ENCODE measurements around the gene TAF10.

TAF10 gene

GRCh38 chr11:6625156-6625831 lies 13.3 kb upstream of the TAF10 start:
- Histone ChIP-seq H3K23ac (ENCODE audit: low read depth, low read length, poor library complexity) (no peak overlapping the region), H3K4me2 (ENCODE audit: insufficient read depth, low read length, poor library complexity, severe bottlenecking) (no peak overlapping the region), H4K91ac (ENCODE audit: low read depth, low read length, poor library complexity) (no peak overlapping the region), H2BK120ac (ENCODE audit: low read depth, low read length) (no peak overlapping the region), H3K4ac (ENCODE audit: low read length) (no peak overlapping the region), H2BK5ac (ENCODE audit: low read length) (no peak overlapping the region), H3K4me3 (ENCODE audit: low read length in 2 of 2) (peak overlapping the region in 1 of 2 donors; percentile 25), H3K9ac (ENCODE audit: low read depth, low read length, poor library complexity) (no peak overlapping the region), H2BK12ac (ENCODE audit: low read length) (no peak overlapping the region), H3K14ac (ENCODE audit: low read length) (no peak overlapping the region), H3K4me1 (ENCODE audit: control insufficient read depth in 2 of 2, insufficient read depth in 1 of 2, low read depth in 1 of 2, low read length in 2 of 2) (peaks cover 0 to 6% of the 10 kb centered on the region in 2 donors), H3K36me3 (replicated peaks in 1 of 2; ENCODE audit: control insufficient read depth in 2 of 2, insufficient read depth in 2 of 2, low read length in 2 of 2) (peaks cover 23 to 79% of the 10 kb centered on the region in 2 donors), H3K27ac (replicated peaks; ENCODE audit: low read length) (no peak overlapping the region), H2BK15ac (ENCODE audit: low read length) (no peak overlapping the region), H3K79me1 (ENCODE audit: low read depth, low read length) (peaks cover 2% of the 10 kb centered on the region), H3K18ac (ENCODE audit: low read length) (no peak overlapping the region), H3K27me3 (ENCODE audit: control insufficient read depth in 3 of 3, insufficient read depth in 3 of 3, low read depth in 1 of 3, low read length in 3 of 3) (peaks cover 0 to 11% (median 3%) of the 10 kb centered on the region in 3 experiments), H2AFZ (ENCODE audit: low read length) (no peak overlapping the region), H3K9me3 (replicated peaks in 1 of 2; ENCODE audit: control insufficient read depth in 2 of 2, insufficient read depth in 1 of 2, low read depth in 1 of 2, low read length in 2 of 2) (peaks cover 0 to 4% of the 10 kb centered on the region in 2 donors), H4K8ac (ENCODE audit: low read depth, low read length) (no peak overlapping the region), H2AK5ac (ENCODE audit: low read depth, low read length) (no peak overlapping the region)
- no CpG with 5 or more reads among the region's 12 CpGs for WGBS, 2 donors (ENCODE audit: extremely low coverage in 2 of 2, insufficient read length in 2 of 2, insufficient replicate concordance in 1 of 2)
- no peak for DNase-seq (ENCODE audit: low spot score)

GRCh38 chr11:6623391-6624363 lies 11.7 kb upstream of the TAF10 start:
- WGBS, 2 donors (ENCODE audit: extremely low coverage in 2 of 2, insufficient read length in 2 of 2, insufficient replicate concordance in 1 of 2) = no CpG with 5 or more reads among the region's 31 CpGs

DNA sequence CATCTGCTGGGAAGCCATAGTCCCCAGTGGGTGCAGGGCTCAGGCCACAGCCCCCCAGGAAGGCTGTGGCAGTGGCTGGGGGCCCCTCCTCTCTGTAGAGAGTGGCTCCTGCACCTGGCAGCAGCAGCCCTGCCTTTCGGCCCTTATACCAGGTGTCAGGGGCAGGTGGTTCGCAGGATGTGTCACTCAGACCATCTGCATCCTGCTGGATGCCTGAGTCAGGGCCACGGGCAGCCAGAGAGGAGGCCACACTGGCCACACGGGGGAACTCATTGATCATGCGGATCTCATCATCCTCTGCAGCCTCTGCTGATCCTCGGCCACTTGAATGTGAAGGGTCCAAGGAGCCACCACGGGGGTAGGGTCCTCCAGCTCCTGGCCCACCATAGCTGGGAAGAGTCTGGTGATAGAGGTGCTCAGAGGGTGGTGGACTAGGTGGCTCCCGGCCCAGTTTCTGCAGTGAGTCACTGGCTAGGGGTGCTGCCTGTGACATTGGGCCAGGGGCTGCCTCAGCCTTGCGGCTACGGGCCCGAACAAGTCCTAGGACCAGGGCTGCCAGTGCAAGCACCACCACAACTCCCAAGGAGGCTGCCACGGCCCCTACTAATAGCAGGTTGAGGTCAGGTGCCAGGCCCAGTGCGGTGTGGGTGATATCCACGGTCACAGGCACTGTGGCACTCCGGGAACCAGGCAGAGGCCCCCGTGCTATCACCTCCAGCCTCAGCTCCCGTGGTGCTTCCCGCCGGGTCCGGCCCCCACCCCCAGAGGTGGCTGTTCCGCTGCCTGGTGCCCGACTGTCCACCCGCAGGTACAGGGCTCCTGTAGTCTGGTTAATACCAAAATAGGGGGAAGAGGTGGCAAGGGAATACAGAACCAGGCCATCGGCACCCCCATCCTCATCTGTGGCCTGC lies 10.5 kb upstream of the TAF10 start:
- no peak overlapping the region for H3K9ac ChIP-seq (ENCODE audit: low read depth, low read length, poor library complexity)
- H3K9me3 ChIP-seq (replicated peaks in 1 of 2; ENCODE audit: control insufficient read depth in 2 of 2, insufficient read depth in 1 of 2, low read depth in 1 of 2, low read length in 2 of 2) = no peaks in the 10 kb centered on the region
- H3K23ac ChIP-seq (ENCODE audit: low read depth, low read length, poor library complexity) = peak overlapping the region; percentile 70
- H3K4me1 ChIP-seq (ENCODE audit: control insufficient read depth in 2 of 2, insufficient read depth in 1 of 2, low read depth in 1 of 2, low read length in 2 of 2) = peaks cover 4 to 8% of the 10 kb centered on the region in 2 donors
- no peak overlapping the region for H4K91ac ChIP-seq (ENCODE audit: low read depth, low read length, poor library complexity)
- no peak overlapping the region for H3K4me2 ChIP-seq (ENCODE audit: insufficient read depth, low read length, poor library complexity, severe bottlenecking)
- peaks cover 23 to 53% of the 10 kb centered on the region in 2 donors for H3K36me3 ChIP-seq (replicated peaks in 1 of 2; ENCODE audit: control insufficient read depth in 2 of 2, insufficient read depth in 2 of 2, low read length in 2 of 2)
- DNase-seq (ENCODE audit: low spot score) = no peak
- no peak overlapping the region for H2BK15ac ChIP-seq (ENCODE audit: low read length)
- no peak overlapping the region for H3K4me3 ChIP-seq (ENCODE audit: low read length in 2 of 2)
- no peak overlapping the region for H3K4ac ChIP-seq (ENCODE audit: low read length)
- H2AK5ac ChIP-seq (ENCODE audit: low read depth, low read length) = peak overlapping the region; percentile 23
- H4K8ac ChIP-seq (ENCODE audit: low read depth, low read length) = no peak overlapping the region
- no peak overlapping the region for H2BK120ac ChIP-seq (ENCODE audit: low read depth, low read length)
- WGBS, 2 donors (ENCODE audit: extremely low coverage in 2 of 2, insufficient read length in 2 of 2, insufficient replicate concordance in 1 of 2) = no CpG with 5 or more reads among the region's 24 CpGs
- H2AFZ ChIP-seq (ENCODE audit: low read length) = no peak overlapping the region
- peaks cover 3% of the 10 kb centered on the region for H3K79me1 ChIP-seq (ENCODE audit: low read depth, low read length)
- H2BK5ac ChIP-seq (ENCODE audit: low read length) = no peak overlapping the region
- H2BK12ac ChIP-seq (ENCODE audit: low read length) = no peak overlapping the region
- no peak overlapping the region for H3K14ac ChIP-seq (ENCODE audit: low read length)
- H3K27me3 ChIP-seq (ENCODE audit: control insufficient read depth in 3 of 3, insufficient read depth in 3 of 3, low read depth in 1 of 3, low read length in 3 of 3) = no peaks in the 10 kb centered on the region
- H3K27ac ChIP-seq (replicated peaks; ENCODE audit: low read length) = no peak overlapping the region
- no peak overlapping the region for H3K18ac ChIP-seq (ENCODE audit: low read length)

More at GRCh38 chr11:6623391-6624363, 11.7 kb upstream of the TAF10 start:
- no peak overlapping the region for H4K8ac ChIP-seq (ENCODE audit: low read depth, low read length)
- H3K4me1 ChIP-seq (ENCODE audit: control insufficient read depth in 2 of 2, insufficient read depth in 1 of 2, low read depth in 1 of 2, low read length in 2 of 2) = peaks cover 1% of the 10 kb centered on the region in 2 donors
- no peak overlapping the region for H3K4me2 ChIP-seq (ENCODE audit: insufficient read depth, low read length, poor library complexity, severe bottlenecking)
- H2BK15ac ChIP-seq (ENCODE audit: low read length) = no peak overlapping the region
- H3K14ac ChIP-seq (ENCODE audit: low read length) = no peak overlapping the region
- H3K9me3 ChIP-seq (replicated peaks in 1 of 2; ENCODE audit: control insufficient read depth in 2 of 2, insufficient read depth in 1 of 2, low read depth in 1 of 2, low read length in 2 of 2) = no peaks in the 10 kb centered on the region
- H4K91ac ChIP-seq (ENCODE audit: low read depth, low read length, poor library complexity) = no peak overlapping the region
- H3K18ac ChIP-seq (ENCODE audit: low read length) = no peak overlapping the region
- no peak overlapping the region for H2AFZ ChIP-seq (ENCODE audit: low read length)
- H2BK12ac ChIP-seq (ENCODE audit: low read length) = no peak overlapping the region
- no peak for DNase-seq (ENCODE audit: low spot score)
- no peak overlapping the region for H3K4me3 ChIP-seq (ENCODE audit: low read length in 2 of 2)
- no peak overlapping the region for H2BK5ac ChIP-seq (ENCODE audit: low read length)
- peaks cover 23 to 64% of the 10 kb centered on the region in 2 donors for H3K36me3 ChIP-seq (replicated peaks in 1 of 2; ENCODE audit: control insufficient read depth in 2 of 2, insufficient read depth in 2 of 2, low read length in 2 of 2)
- no peaks in the 10 kb centered on the region for H3K27me3 ChIP-seq (ENCODE audit: control insufficient read depth in 3 of 3, insufficient read depth in 3 of 3, low read depth in 1 of 3, low read length in 3 of 3)
- H2BK120ac ChIP-seq (ENCODE audit: low read depth, low read length) = no peak overlapping the region
- no peak overlapping the region for H3K27ac ChIP-seq (replicated peaks; ENCODE audit: low read length)
- no peak overlapping the region for H2AK5ac ChIP-seq (ENCODE audit: low read depth, low read length)
- H3K79me1 ChIP-seq (ENCODE audit: low read depth, low read length) = peaks cover under 1% of the 10 kb centered on the region
- H3K9ac ChIP-seq (ENCODE audit: low read depth, low read length, poor library complexity) = peak overlapping the region; percentile 64
- peak overlapping the region; percentile 13 for H3K23ac ChIP-seq (ENCODE audit: low read depth, low read length, poor library complexity)
- H3K4ac ChIP-seq (ENCODE audit: low read length) = no peak overlapping the region
